Mesendoderm (in vitro differentiated cells): ENCODE data around the gene FUT6.
"Not testable (repeated sequence)": the region's sequence is repeated elsewhere in the genome, so short reads cannot be mapped to it uniquely, and the experiment has no call there.

ENCODE experiments used
- DNase-seq: peaks from one replicate; pipeline ENCODE4 v3.0.0; 2013
- H2AK5ac ChIP-seq: 2 replicates; pipeline ENCODE4 v1.6.1; 2013; ENCODE audit warnings: low read length, inconsistent platforms
- H2BK120ac ChIP-seq: 2 replicates; pipeline ENCODE4 v1.6.1; 2013; ENCODE audit warnings: low read depth, mild to moderate bottlenecking, low read length, moderate library complexity, mixed read lengths
- H2BK15ac ChIP-seq: replicated peaks from 2 replicates; pipeline ENCODE4 v1.6.1; 2013; ENCODE audit warnings: low read depth, mild to moderate bottlenecking, moderate library complexity
- H2BK5ac ChIP-seq: 2 replicates; pipeline ENCODE4 v1.6.1; 2013; ENCODE audit warnings: low read length, inconsistent platforms
- H3K18ac ChIP-seq: 2 replicates; pipeline ENCODE4 v1.6.1; 2013; ENCODE audit warnings: mild to moderate bottlenecking, low read length, mixed read lengths
- H3K23ac ChIP-seq: one replicate; pipeline ENCODE4 v1.6.1; 2013; ENCODE audit warnings: low read length
- H3K27ac ChIP-seq: 2 replicates; pipeline ENCODE4 v1.5.1; 2013; ENCODE audit warnings: low read depth, mild to moderate bottlenecking, inconsistent platforms, low read length, moderate library complexity
- H3K27me3 ChIP-seq: 2 replicates; pipeline ENCODE4 v1.6.1; 2013; ENCODE audit warnings: low read length, control low read depth, mild to moderate bottlenecking, inconsistent platforms; ENCODE audit not compliant: insufficient read depth, poor library complexity
- H3K36me3 ChIP-seq: 2 replicates; pipeline ENCODE4 v1.6.1; 2013; ENCODE audit warnings: low read length, inconsistent platforms; ENCODE audit not compliant: control insufficient read depth, insufficient read depth
- H3K4ac ChIP-seq: one replicate; pipeline ENCODE4 v1.6.1; 2013; ENCODE audit warnings: low read depth, mild to moderate bottlenecking, low read length, moderate library complexity
- H3K4me1 ChIP-seq: 2 replicates; pipeline ENCODE4 v1.6.1; 2013; ENCODE audit warnings: low read depth, low read length, inconsistent platforms; ENCODE audit not compliant: control insufficient read depth
- H3K4me2 ChIP-seq: 2 replicates; pipeline ENCODE4 v1.6.1; 2013; ENCODE audit warnings: low read length
- H3K4me3 ChIP-seq: 2 replicates; pipeline ENCODE4 v1.5.1; 2013; ENCODE audit warnings: mild to moderate bottlenecking, low read length
- H3K56ac ChIP-seq: one replicate; pipeline ENCODE4 v1.6.1; 2013; ENCODE audit warnings: low read length
- H3K79me1 ChIP-seq: 2 replicates; pipeline ENCODE4 v1.6.1; 2013; ENCODE audit warnings: low read length, inconsistent platforms
- H3K79me2 ChIP-seq: 2 replicates; pipeline ENCODE4 v1.6.1; 2013; ENCODE audit warnings: mild to moderate bottlenecking, low read length; ENCODE audit not compliant: control insufficient read depth, insufficient read depth
- H3K9ac ChIP-seq: 2 replicates; pipeline ENCODE4 v1.6.1; 2013; ENCODE audit warnings: low read length, inconsistent platforms
- H4K5ac ChIP-seq: one replicate; pipeline ENCODE4 v1.6.1; 2013; ENCODE audit warnings: low read length
- H4K8ac ChIP-seq: one replicate; pipeline ENCODE4 v1.6.1; 2013; ENCODE audit warnings: low read depth, mild to moderate bottlenecking, control low read depth, low read length, moderate library complexity
- WGBS: extraction: QIAGEN DNeasy Blood & Tissue Kit; methylation state at CpG from one replicate; pipeline ENCODE4 v1.1.7; 2013; ENCODE audit warnings: low lambda C conversion rate, missing lambda C conversion rate; ENCODE audit not compliant: insufficient coverage; ENCODE audit errors: extremely low coverage; 5-methylcytosine and 5-hydroxymethylcytosine counted together

The FUT6 gene

GRCh38 chr19:5880604-5881078, 41.1 kb upstream of the FUT6 start:
- Histone ChIP-seq H3K56ac (no peak overlapping the region), H3K23ac (no peak overlapping the region), H3K27me3 (no peaks in the 10 kb centered on the region), H4K8ac (no peak overlapping the region), H3K79me2 (no peaks in the 10 kb centered on the region), H3K79me1 (no peaks in the 10 kb centered on the region), H2BK15ac (no peak overlapping the region), H2AK5ac (no peak overlapping the region), H4K5ac (no peak overlapping the region), H3K18ac (no peak overlapping the region), H2BK5ac (no peak overlapping the region), H3K27ac (no peak overlapping the region), H3K36me3 (no peaks in the 10 kb centered on the region), H3K4ac (no peak overlapping the region), H2BK120ac (no peak overlapping the region), H3K4me3 (no peak overlapping the region), H3K9ac (no peak overlapping the region), H3K4me2 (no peak overlapping the region), H3K4me1 (no peaks in the 10 kb centered on the region)
- WGBS, result no CpG with 5 or more reads among the region's 15 CpGs
- DNase-seq, result peak; percentile 46

- Histone ChIP-seq H3K4me3 (no peak overlapping the region), H3K9ac (no peak overlapping the region), H3K4me1 (no peaks in the 10 kb centered on the region), H3K4me2 (no peak overlapping the region), H2AK5ac (no peak overlapping the region), H3K27ac (no peak overlapping the region), H3K23ac (no peak overlapping the region), H3K27me3 (no peaks in the 10 kb centered on the region), H4K8ac (no peak overlapping the region), H3K79me1 (no peaks in the 10 kb centered on the region), H3K18ac (no peak overlapping the region), H3K79me2 (no peaks in the 10 kb centered on the region), H4K5ac (no peak overlapping the region), H3K4ac (no peak overlapping the region), H2BK120ac (no peak overlapping the region), H2BK5ac (no peak overlapping the region), H3K56ac (no peak overlapping the region), H2BK15ac (no peak overlapping the region), H3K36me3 (no peaks in the 10 kb centered on the region)
- WGBS, result no CpG with 5 or more reads among the region's 6 CpGs
- no peak for DNase-seq
Observed at GRCh38 chr19:5880196-5880595, 40.7 kb upstream of the FUT6 start.

- Histone ChIP-seq H2AK5ac (no peak overlapping the region), H3K4me3 (no peak overlapping the region), H3K18ac (no peak overlapping the region), H4K8ac (no peak overlapping the region), H3K9ac (no peak overlapping the region), H3K79me1 (no peaks in the 10 kb centered on the region), H3K27ac (no peak overlapping the region), H3K56ac (no peak overlapping the region), H3K23ac (no peak overlapping the region), H2BK15ac (no peak overlapping the region), H3K4me2 (no peak overlapping the region), H3K36me3 (no peaks in the 10 kb centered on the region), H3K4ac (no peak overlapping the region), H3K27me3 (no peaks in the 10 kb centered on the region), H2BK5ac (no peak overlapping the region), H3K4me1 (no peaks in the 10 kb centered on the region), H4K5ac (no peak overlapping the region), H3K79me2 (no peaks in the 10 kb centered on the region), H2BK120ac (no peak overlapping the region)
- WGBS, result no CpG with 5 or more reads among the region's 9 CpGs
- DNase-seq, result no peak
Observed at GRCh38 chr19:5877882-5878281, 38.4 kb upstream of the FUT6 start.

- Histone ChIP-seq H4K8ac (no peak overlapping the region), H3K36me3 (no peaks in the 10 kb centered on the region), H2BK15ac (no peak overlapping the region), H3K56ac (no peak overlapping the region), H2BK120ac (no peak overlapping the region), H2BK5ac (no peak overlapping the region), H3K4me2 (no peak overlapping the region), H2AK5ac (no peak overlapping the region), H3K27me3 (no peaks in the 10 kb centered on the region), H3K4me3 (no peak overlapping the region), H3K4ac (no peak overlapping the region), H3K79me1 (no peaks in the 10 kb centered on the region), H3K9ac (no peak overlapping the region), H4K5ac (no peak overlapping the region), H3K79me2 (no peaks in the 10 kb centered on the region), H3K4me1 (no peaks in the 10 kb centered on the region), H3K27ac (no peak overlapping the region), H3K18ac (no peak overlapping the region), H3K23ac (no peak overlapping the region)
- WGBS, result no CpG with 5 or more reads among the region's 8 CpGs
- DNase-seq, result no peak
Observed at GRCh38 chr19:5877427-5877826, 37.9 kb upstream of the FUT6 start.

GRCh38 chr19:5874496-5874895, 35.0 kb upstream of the FUT6 start:
- not testable (repeated sequence) for H2BK5ac ChIP-seq, H3K36me3 ChIP-seq, H4K5ac ChIP-seq, H3K18ac ChIP-seq, H3K4me1 ChIP-seq, H3K4ac ChIP-seq, H3K9ac ChIP-seq, H3K56ac ChIP-seq, H3K79me2 ChIP-seq, DNase-seq, H3K79me1 ChIP-seq, H4K8ac ChIP-seq, H3K23ac ChIP-seq, H3K4me3 ChIP-seq, H2BK120ac ChIP-seq, H3K4me2 ChIP-seq, H3K27ac ChIP-seq, H2AK5ac ChIP-seq, H3K27me3 ChIP-seq, H2BK15ac ChIP-seq
- WGBS, result no CpG with 5 or more reads among the region's 7 CpGs

GRCh38 chr19:5873617-5874199, 34.2 kb upstream of the FUT6 start:
- Histone ChIP-seq H2BK15ac (no peak overlapping the region), H3K4me1 (no peaks in the 10 kb centered on the region), H3K79me2 (no peaks in the 10 kb centered on the region), H3K4ac (no peak overlapping the region), H3K27me3 (no peaks in the 10 kb centered on the region), H2AK5ac (no peak overlapping the region), H2BK5ac (no peak overlapping the region), H4K8ac (no peak overlapping the region), H3K36me3 (no peaks in the 10 kb centered on the region), H3K56ac (no peak overlapping the region), H3K23ac (no peak overlapping the region), H3K9ac (no peak overlapping the region), H3K4me2 (no peak overlapping the region), H2BK120ac (no peak overlapping the region), H3K79me1 (no peaks in the 10 kb centered on the region), H3K4me3 (no peak overlapping the region), H3K18ac (no peak overlapping the region), H4K5ac (no peak overlapping the region), H3K27ac (no peak overlapping the region)
- WGBS, result no CpG with 5 or more reads among the region's 12 CpGs
- no peak for DNase-seq
